Smooth muscle cell of the coronary artery (primary cell): Measurements from ENCODE around the gene CYTH3. TPM values are rescaled to one million over a fixed set of nuclear protein-coding genes. Genes with fewer than 3 reads are reported as not detected.

Source experiments
- total RNA-seq: library from RNA; depleted of rRNA; stranded (reverse); fragments of >200 nt; gene quantifications from 2 replicates; pipeline ENCODE4 v1.2.3, GENCODE V29; 2014; ENCODE audit warnings: low replicate concordance

Gene CYTH3
- 26.6 and 62.2 TPM in 2 replicates for total RNA-seq

GRCh38 chr7:6272481-6273323 lies at the start of gene CYTH3:
CYTH3 (minus strand) TSS chr7:6272624; CDS start chr7:6272507, 117 bp downstream.

Other genes starting within 250 kb of the CYTH3 start
- 0.15 and 0.35 TPM in 2 replicates for gene ANKRD61, start 241.2 kb downstream of the CYTH3 start, total RNA-seq
- 26.7 and 74.6 TPM in 2 replicates for gene EIF2AK1, start 213.4 kb downstream of the CYTH3 start, total RNA-seq
- gene USP42, start 167.7 kb downstream of the CYTH3 start, total RNA-seq, result 1.9 and 2.4 TPM in 2 replicates
- gene FAM220A, start 76.3 kb upstream of the CYTH3 start, total RNA-seq, result 15.1 and 20.8 TPM in 2 replicates
- gene RAC1, start 101.9 kb upstream of the CYTH3 start, total RNA-seq, result 62.0 and 64.1 TPM in 2 replicates
- gene DAGLB, start 175.3 kb upstream of the CYTH3 start, total RNA-seq, result 16.5 and 18.3 TPM in 2 replicates
- gene KDELR2, start 211.5 kb upstream of the CYTH3 start, total RNA-seq, result 164 and 223 TPM in 2 replicates